Measurements from ENCODE around the gene ABCC3. TPM values are rescaled to one million over a fixed set of nuclear protein-coding genes. Genes with fewer than 3 reads are reported as not detected.
"Not testable (repeated sequence)": the region's sequence is repeated elsewhere in the genome, so short reads cannot be mapped to it uniquely, and the experiment has no call there.

ABCC3 gene
- total and polyA plus RNA-seq, 8 donors: 30.9 to 120 (median 50.3) TPM

DNA sequence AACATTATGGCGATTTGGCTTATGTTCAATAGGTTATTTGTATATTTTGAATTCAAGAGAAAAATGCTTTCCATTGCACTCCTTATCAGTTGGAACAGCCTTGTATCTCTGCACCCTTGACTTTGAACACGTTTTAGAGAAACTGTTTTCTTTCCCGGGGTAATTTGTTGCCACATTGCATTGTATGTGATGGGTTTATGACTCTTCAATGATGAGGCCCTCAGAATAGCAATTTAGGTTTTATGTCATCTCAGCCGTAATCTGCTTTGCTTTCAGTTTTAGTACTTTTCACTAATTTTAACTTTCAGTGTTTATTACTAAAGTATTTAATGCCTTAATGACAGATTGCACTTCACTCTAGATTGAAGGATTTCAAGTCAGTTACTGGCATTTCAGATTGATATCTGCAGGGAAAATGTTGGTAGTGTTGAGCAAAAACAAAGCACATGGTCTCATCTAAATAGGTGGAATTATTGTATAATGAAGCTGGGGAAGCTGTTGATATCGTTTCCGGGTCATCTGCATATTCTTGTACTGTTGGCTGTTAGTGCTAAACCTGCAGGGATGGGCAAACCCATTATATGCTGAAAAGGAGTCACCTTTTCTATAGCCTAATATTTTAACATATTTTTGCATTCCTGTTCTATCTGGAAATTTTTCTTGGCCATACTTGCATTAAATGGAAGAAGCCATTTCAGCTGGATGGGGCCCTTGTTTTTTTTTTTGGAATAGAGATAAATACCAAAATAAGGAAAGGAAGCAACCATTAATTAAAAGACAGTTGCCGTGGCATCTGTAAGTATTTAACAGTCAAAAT, 86.7 kb downstream of the ABCC3 start:
- H3K4me1 ChIP-seq: peaks cover 26 to 73% of the 10 kb centered on the region in 2 donors
- intact Hi-C loops (cut with DNase I): no loop called here
- TF ChIP-seq, protein P1, sequence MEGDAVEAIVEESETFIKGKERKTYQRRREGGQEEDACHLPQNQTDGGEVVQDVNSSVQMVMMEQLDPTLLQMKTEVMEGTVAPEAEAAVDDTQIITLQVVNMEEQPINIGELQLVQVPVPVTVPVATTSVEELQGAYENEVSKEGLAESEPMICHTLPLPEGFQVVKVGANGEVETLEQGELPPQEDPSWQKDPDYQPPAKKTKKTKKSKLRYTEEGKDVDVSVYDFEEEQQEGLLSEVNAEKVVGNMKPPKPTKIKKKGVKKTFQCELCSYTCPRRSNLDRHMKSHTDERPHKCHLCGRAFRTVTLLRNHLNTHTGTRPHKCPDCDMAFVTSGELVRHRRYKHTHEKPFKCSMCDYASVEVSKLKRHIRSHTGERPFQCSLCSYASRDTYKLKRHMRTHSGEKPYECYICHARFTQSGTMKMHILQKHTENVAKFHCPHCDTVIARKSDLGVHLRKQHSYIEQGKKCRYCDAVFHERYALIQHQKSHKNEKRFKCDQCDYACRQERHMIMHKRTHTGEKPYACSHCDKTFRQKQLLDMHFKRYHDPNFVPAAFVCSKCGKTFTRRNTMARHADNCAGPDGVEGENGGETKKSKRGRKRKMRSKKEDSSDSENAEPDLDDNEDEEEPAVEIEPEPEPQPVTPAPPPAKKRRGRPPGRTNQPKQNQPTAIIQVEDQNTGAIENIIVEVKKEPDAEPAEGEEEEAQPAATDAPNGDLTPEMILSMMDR (IDR thresholded peaks at IDR 0.05): no peak
- peak overlapping the region; percentile 71 to 96 for H3K4me3 ChIP-seq
- ATAC-seq (no peak), DNase-seq (no peak)
- H3K36me3 ChIP-seq: no peaks in the 10 kb centered on the region
- H3K9me3 ChIP-seq: no peaks in the 10 kb centered on the region
- no peaks in the 10 kb centered on the region for H3K27me3 ChIP-seq
- peak overlapping the region in 1 of 2 donors; percentile 95 for H3K27ac ChIP-seq

DNA sequence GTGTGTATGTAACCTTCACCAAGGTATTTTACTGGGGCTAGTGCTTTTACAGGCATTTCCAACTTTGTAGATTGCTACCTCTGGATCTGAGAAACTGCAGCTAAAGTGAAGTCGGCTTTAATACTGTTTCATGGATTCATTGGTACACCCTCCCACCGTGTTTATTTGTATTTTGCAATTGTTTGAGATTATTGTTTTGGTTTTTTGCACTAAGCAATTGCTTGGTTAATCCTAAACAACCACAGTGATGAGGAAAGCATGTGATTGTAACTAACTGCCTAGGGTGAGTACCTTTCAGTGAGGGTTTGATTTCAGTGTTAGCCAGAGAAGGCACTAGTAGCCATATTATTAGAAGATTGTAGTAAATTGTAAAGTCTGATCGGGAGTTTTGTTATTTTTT, 88.1 kb downstream of the ABCC3 start:
- H3K9me3 ChIP-seq: no peaks in the 10 kb centered on the region
- no peak overlapping the region for H3K27ac ChIP-seq
- no peaks in the 10 kb centered on the region for H3K36me3 ChIP-seq
- intact Hi-C loops (cut with DNase I): no loop called here
- TF ChIP-seq, protein P1 (IDR thresholded peaks at IDR 0.05): no peak
- peaks cover 26 to 78% of the 10 kb centered on the region in 2 donors for H3K4me1 ChIP-seq
- no peak for DNase-seq
- ATAC-seq: no peak
- no peak overlapping the region for H3K4me3 ChIP-seq
- no peaks in the 10 kb centered on the region for H3K27me3 ChIP-seq

DNA sequence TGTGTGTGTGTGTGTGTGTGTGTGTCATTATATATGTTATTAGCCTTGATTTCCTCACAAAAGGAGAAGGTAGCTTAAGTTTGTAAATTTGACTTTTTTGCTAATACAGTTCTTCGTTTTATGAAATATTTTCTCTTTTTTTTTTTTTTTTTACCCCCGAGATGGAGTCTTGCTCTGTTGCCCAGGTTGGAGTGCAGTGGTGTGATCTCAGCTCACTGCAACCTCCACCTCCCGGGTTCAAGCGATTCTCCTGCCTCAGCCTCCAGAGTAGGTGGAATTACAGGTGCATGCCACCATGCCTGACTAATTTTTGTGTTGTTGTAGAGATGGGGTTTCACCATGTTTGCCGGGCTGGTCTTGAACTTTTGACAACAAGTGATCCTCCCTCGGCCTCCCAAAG, 89.9 kb downstream of the ABCC3 start:
- H3K9me3 ChIP-seq; H3K27ac ChIP-seq; H3K27me3 ChIP-seq; H3K4me3 ChIP-seq; intact Hi-C loops (cut with DNase I); DNase-seq; ATAC-seq; H3K36me3 ChIP-seq: not testable (repeated sequence)
- peaks cover 26 to 92% of the 10 kb centered on the region in 2 donors for H3K4me1 ChIP-seq

DNA sequence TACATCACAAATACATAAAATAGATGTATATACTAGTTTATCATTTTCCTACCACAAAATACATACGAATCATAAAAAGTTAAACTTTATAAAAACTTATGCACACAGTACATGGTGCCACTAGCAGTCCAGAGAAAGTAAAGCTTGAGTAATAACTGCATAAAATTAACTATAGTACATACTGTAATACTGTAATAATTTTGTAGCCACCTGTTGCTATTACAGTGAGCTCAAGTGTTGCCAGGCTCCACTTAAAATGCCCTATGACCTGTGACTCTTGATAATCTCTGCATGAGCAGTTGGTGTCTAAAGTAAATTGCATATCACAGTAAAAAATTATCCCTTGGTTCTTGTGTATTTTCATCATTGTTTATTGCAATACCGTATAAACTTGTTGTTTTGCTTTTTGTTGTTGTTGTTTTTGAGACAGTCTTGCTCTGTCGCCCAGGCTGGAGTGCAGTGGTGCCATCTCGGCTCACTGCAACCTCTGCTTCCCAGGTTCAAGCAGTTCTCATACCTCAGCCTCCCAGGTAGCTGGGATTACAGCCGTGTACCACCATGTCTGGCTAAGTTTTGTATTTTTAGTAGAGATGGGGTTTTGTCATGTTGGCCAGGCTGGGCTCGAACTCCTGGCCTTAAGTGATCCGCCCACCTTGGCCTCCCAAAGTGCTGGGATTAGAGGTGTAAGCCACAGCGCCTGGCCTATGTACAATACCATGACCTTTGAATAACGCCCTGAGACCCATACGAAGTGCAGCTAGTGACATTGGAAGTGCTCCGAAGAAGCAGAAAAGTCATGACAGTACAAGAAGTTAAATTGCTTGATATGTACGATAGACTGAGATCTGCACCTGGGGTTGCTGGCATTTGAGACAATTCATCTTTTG, 91.3 kb downstream of the ABCC3 start:
- H3K27ac ChIP-seq: no peak overlapping the region
- no peak overlapping the region for H3K4me3 ChIP-seq
- no peak for DNase-seq
- no peaks in the 10 kb centered on the region for H3K36me3 ChIP-seq
- intact Hi-C loops (cut with DNase I): no loop called here
- H3K4me1 ChIP-seq: peaks cover 32 to 96% of the 10 kb centered on the region in 2 donors
- no peak for ATAC-seq
- H3K9me3 ChIP-seq: no peaks in the 10 kb centered on the region
- no peaks in the 10 kb centered on the region for H3K27me3 ChIP-seq
- TF ChIP-seq, protein P1 (IDR thresholded peaks at IDR 0.05): no peak

DNA sequence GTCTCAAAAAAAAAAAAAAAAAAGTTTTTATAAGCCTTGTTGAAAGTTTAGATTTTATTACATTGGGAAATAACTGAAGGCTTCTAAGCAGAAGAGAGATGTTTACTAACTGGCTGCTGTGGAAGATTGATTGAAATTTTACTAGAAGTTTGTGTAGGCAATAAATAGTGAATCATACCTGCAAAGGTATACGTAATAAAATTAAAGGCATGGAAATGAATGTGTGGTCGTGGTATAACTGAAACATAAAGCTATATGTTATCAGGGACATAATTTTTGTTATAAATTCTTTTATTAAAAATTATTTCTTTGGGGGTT, 93.4 kb downstream of the ABCC3 start:
- Histone ChIP-seq H3K9me3 (no peaks in the 10 kb centered on the region), H3K27me3 (no peaks in the 10 kb centered on the region), H3K27ac (no peak overlapping the region), H3K4me1 (peaks cover 15 to 92% of the 10 kb centered on the region in 2 donors), H3K36me3 (no peaks in the 10 kb centered on the region), H3K4me3 (no peak overlapping the region)
- ATAC-seq: no peak
- intact Hi-C loops (cut with DNase I): no loop called here
- TF ChIP-seq, protein P1 (IDR thresholded peaks at IDR 0.05): no peak
- DNase-seq: no peak
